Thymus (tissue), 11 donors: ENCODE results near the gene CLRN1. TPM values are rescaled to one million over a fixed set of nuclear protein-coding genes. Genes with fewer than 3 reads are reported as not detected.

Experiments
- DNase-seq, 9 donors: peaks; one replicate each; pipeline ENCODE4 v3.0.0-alpha.2; 2013; ENCODE audit warnings: low spot score in 9 of 9, low read depth in 6 of 9, missing footprints in 1 of 9
- H3K27ac ChIP-seq, 2 donors: one replicate each; pipeline ENCODE4 v1.5.1; 2013; ENCODE audit warnings: control low read depth in 1 of 2, low read depth in 1 of 2, low read length in 1 of 2, mild to moderate bottlenecking in 1 of 2, moderate library complexity in 1 of 2
- H3K27me3 ChIP-seq, 2 donors: one replicate each; pipeline ENCODE4 v1.5.1; 2013; ENCODE audit warnings: low read length in 1 of 2; ENCODE audit not compliant: control insufficient read depth in 2 of 2, insufficient read depth in 1 of 2
- H3K36me3 ChIP-seq, 2 donors: one replicate each; pipeline ENCODE4 v1.5.1; 2013; ENCODE audit warnings: low read length in 1 of 2, mild to moderate bottlenecking in 1 of 2, moderate library complexity in 1 of 2; ENCODE audit not compliant: control insufficient read depth in 2 of 2, insufficient read depth in 2 of 2
- H3K4me1 ChIP-seq, 2 donors: one replicate each; pipeline ENCODE4 v1.5.1; 2013; ENCODE audit warnings: low read length in 2 of 2; ENCODE audit not compliant: control insufficient read depth in 2 of 2, insufficient read depth in 2 of 2
- H3K4me3 ChIP-seq, 2 donors: one replicate each; pipeline ENCODE4 v1.5.1; 2013; ENCODE audit warnings: low read length in 2 of 2, control low read depth in 1 of 2, mild to moderate bottlenecking in 1 of 2
- H3K9me3 ChIP-seq, 2 donors: one replicate each; pipeline ENCODE4 v1.5.1; 2013; ENCODE audit warnings: low read length in 1 of 2, mild to moderate bottlenecking in 1 of 2; ENCODE audit not compliant: control insufficient read depth in 2 of 2, insufficient read depth in 1 of 2
- WGBS: extraction: QIAGEN DNeasy Blood & Tissue Kit; methylation state at CpG from one replicate; pipeline ENCODE4 v1.1.7; 2013; 5-methylcytosine and 5-hydroxymethylcytosine counted together
- polyA plus RNA-seq: library from polyadenylated mRNA; stranded (reverse); fragments of 200-250 nt; gene quantifications from one replicate; pipeline ENCODE4 v1.2.3, GENCODE V29; 2013
- total RNA-seq: library from RNA; stranded (reverse); fragments of 120-200 nt; gene quantifications from one replicate; pipeline ENCODE4 v1.2.4, GENCODE V29; 2013
- donor health status: healthy.

Gene CLRN1
- total and polyA plus RNA-seq, 2 donors: under 0.01 TPM

GRCh38 chr3:150912501-150912900, 60.0 kb downstream of the CLRN1 start:
- Histone ChIP-seq H3K27me3 (no peaks in the 10 kb centered on the region), H3K4me3 (no peak overlapping the region), H3K9me3 (no peaks in the 10 kb centered on the region), H3K36me3 (no peaks in the 10 kb centered on the region), H3K4me1 (no peaks in the 10 kb centered on the region), H3K27ac (no peak overlapping the region)
- no peak for DNase-seq
- WGBS: 79% methylated on average over 3 of the region's 3 CpGs

- no peak overlapping the region for H3K27ac ChIP-seq
- no peaks in the 10 kb centered on the region for H3K9me3 ChIP-seq
- no peak overlapping the region for H3K4me3 ChIP-seq
- no peak for DNase-seq
- no peaks in the 10 kb centered on the region for H3K27me3 ChIP-seq
- no peaks in the 10 kb centered on the region for H3K36me3 ChIP-seq
- H3K4me1 ChIP-seq: no peaks in the 10 kb centered on the region
These were observed 60.8 kb downstream of the CLRN1 start for GRCh38 chr3:150911771-150912170.

GRCh38 chr3:150906461-150906860, 66.1 kb downstream of the CLRN1 start:
- no peak overlapping the region for H3K4me3 ChIP-seq
- WGBS: 96% methylated on average over 1 of the region's 1 CpG

GRCh38 chr3:150905746-150906145, 66.8 kb downstream of the CLRN1 start:
- Histone ChIP-seq H3K4me1 (no peaks in the 10 kb centered on the region), H3K27me3 (no peaks in the 10 kb centered on the region), H3K4me3 (no peak overlapping the region), H3K36me3 (no peaks in the 10 kb centered on the region), H3K27ac (no peak overlapping the region), H3K9me3 (no peaks in the 10 kb centered on the region)
- WGBS: 95% methylated on average over 1 of the region's 1 CpG
- DNase-seq: no peak

More at GRCh38 chr3:150906461-150906860, 66.1 kb downstream of the CLRN1 start:
- Histone ChIP-seq H3K4me1 (no peaks in the 10 kb centered on the region), H3K36me3 (no peaks in the 10 kb centered on the region), H3K9me3 (no peaks in the 10 kb centered on the region), H3K27me3 (no peaks in the 10 kb centered on the region), H3K27ac (no peak overlapping the region)
- DNase-seq: no peak

- H3K4me1 ChIP-seq: no peaks in the 10 kb centered on the region
- no peaks in the 10 kb centered on the region for H3K9me3 ChIP-seq
- WGBS: 68% methylated on average over 4 of the region's 4 CpGs
- no peaks in the 10 kb centered on the region for H3K27me3 ChIP-seq
- no peaks in the 10 kb centered on the region for H3K36me3 ChIP-seq
- no peak for DNase-seq
- H3K4me3 ChIP-seq: no peak within 1 kb of the TSS
- no peak within 1 kb of the TSS for H3K27ac ChIP-seq
These were observed 67.2 kb downstream of the CLRN1 start, which contains the start of gene MINDY4B for GRCh38 chr3:150905339-150905738. TSS of gene MINDY4B (minus strand) at chr3:150905439. CDS start at chr3:150905439, 0 bp downstream.

GRCh38 chr3:150902988-150903387, 69.5 kb downstream of the CLRN1 start:
- no peak for DNase-seq
- WGBS: 96% methylated on average over 2 of the region's 2 CpGs

GRCh38 chr3:150901793-150902192, 70.7 kb downstream of the CLRN1 start:
- Histone ChIP-seq H3K4me3 (no peak overlapping the region), H3K4me1 (no peaks in the 10 kb centered on the region), H3K36me3 (no peaks in the 10 kb centered on the region), H3K27me3 (no peaks in the 10 kb centered on the region), H3K9me3 (no peaks in the 10 kb centered on the region), H3K27ac (no peak overlapping the region)
- WGBS: 97% methylated on average over 10 of the region's 10 CpGs
- DNase-seq: no peak

More at GRCh38 chr3:150902988-150903387, 69.5 kb downstream of the CLRN1 start:
- Histone ChIP-seq H3K27ac (no peak overlapping the region), H3K36me3 (no peaks in the 10 kb centered on the region), H3K4me1 (no peaks in the 10 kb centered on the region), H3K4me3 (no peak overlapping the region), H3K27me3 (no peaks in the 10 kb centered on the region), H3K9me3 (no peaks in the 10 kb centered on the region)

- Histone ChIP-seq H3K9me3 (no peaks in the 10 kb centered on the region), H3K27me3 (no peaks in the 10 kb centered on the region), H3K4me3 (no peak overlapping the region)
These were observed 73.4 kb downstream of the CLRN1 start for GRCh38 chr3:150899141-150899540.

GRCh38 chr3:150898046-150898754, 74.3 kb downstream of the CLRN1 start:
- H3K4me1 ChIP-seq: no peaks in the 10 kb centered on the region
- 90% methylated on average over 3 of the region's 3 CpGs for WGBS
- DNase-seq: no peak

More at GRCh38 chr3:150899141-150899540, 73.4 kb downstream of the CLRN1 start:
- no peak for DNase-seq
- Histone ChIP-seq H3K4me1 (no peaks in the 10 kb centered on the region), H3K27ac (no peak overlapping the region), H3K36me3 (no peaks in the 10 kb centered on the region)
- WGBS: 19% methylated on average over 2 of the region's 2 CpGs

More at GRCh38 chr3:150898046-150898754, 74.3 kb downstream of the CLRN1 start:
- Histone ChIP-seq H3K27ac (no peak overlapping the region), H3K36me3 (no peaks in the 10 kb centered on the region), H3K27me3 (no peaks in the 10 kb centered on the region), H3K4me3 (no peak overlapping the region), H3K9me3 (no peaks in the 10 kb centered on the region)
